GM20000 (cell line): Measurements from ENCODE around the gene WWC2.

ENCODE experiments used
- DNase-seq: peaks from one replicate; pipeline ENCODE4 v3.0.0; 2012; ENCODE audit warnings: low spot score
- TF ChIP-seq, protein P1 (sequence below): IDR thresholded peaks from 2 replicates; pipeline ENCODE4 v1.5.1; 2012; ENCODE audit warnings: mild to moderate bottlenecking, control low read depth; ENCODE audit errors: extremely low read depth, missing control alignments

Gene WWC2

DNA sequence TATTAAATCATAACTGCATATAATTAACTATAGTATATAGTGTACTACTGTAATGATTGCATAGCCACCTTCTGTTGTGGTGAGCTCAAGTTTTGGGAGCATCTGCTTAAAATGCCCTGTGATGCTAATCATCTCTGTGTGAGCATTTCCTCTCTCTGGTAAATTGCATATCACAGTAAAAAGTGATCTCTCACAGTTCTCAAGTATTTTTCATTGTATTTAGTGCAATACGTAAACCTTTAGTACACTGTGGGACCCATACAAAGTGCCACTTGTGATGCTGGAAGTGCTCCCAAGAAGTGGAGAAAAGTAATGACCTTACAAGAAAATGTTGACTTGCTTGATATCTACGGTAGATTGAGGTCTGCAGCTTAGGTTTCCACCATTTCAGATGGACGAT lies 82.0 kb downstream of the WWC2 start:
- DNase-seq, result no peak

DNA sequence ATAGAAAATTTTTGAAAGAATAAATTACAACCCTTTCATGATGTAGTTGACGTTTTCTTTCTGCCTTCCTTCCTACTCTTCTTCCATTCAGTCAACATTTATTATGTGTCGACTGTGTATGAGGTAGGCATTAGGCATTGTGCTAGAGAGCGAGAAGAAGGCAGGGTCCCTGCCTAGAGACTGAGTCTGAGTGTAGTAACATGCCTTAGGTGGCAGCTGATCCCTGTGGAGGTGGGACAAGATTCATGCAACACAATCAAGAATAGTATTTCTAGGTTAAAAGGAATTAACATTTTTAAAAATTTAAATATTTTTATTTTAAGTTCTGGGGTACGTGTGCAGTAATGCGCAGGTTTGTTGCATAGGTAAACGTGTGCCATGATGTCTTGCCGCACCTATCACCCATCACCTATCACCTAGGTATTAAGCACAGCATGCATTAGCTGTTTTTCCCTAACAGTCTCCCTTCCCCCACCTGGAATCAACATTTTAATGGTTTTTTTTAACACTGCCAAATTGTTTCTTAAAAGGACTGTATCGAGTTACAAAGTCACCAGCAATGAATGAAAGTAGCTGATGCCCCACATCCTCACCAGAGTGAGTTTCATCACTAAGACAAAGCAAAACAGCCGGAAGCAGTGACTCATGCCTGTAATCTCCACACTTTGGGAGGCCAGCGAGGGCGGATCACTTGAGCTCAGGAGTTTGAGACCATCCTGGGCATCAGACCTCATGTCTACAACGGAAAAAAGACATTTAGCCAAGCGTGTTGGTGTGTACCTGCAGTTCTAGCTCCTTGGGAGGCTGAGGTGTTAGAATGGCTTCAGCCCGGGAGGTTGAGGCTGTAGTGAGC lies 84.0 kb downstream of the WWC2 start:
- TF ChIP-seq, protein P1, sequence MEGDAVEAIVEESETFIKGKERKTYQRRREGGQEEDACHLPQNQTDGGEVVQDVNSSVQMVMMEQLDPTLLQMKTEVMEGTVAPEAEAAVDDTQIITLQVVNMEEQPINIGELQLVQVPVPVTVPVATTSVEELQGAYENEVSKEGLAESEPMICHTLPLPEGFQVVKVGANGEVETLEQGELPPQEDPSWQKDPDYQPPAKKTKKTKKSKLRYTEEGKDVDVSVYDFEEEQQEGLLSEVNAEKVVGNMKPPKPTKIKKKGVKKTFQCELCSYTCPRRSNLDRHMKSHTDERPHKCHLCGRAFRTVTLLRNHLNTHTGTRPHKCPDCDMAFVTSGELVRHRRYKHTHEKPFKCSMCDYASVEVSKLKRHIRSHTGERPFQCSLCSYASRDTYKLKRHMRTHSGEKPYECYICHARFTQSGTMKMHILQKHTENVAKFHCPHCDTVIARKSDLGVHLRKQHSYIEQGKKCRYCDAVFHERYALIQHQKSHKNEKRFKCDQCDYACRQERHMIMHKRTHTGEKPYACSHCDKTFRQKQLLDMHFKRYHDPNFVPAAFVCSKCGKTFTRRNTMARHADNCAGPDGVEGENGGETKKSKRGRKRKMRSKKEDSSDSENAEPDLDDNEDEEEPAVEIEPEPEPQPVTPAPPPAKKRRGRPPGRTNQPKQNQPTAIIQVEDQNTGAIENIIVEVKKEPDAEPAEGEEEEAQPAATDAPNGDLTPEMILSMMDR, result no peak
- no peak for DNase-seq

More for the DNA sequence above, 82.0 kb downstream of the WWC2 start:
- TF ChIP-seq, protein P1, result no peak

DNA sequence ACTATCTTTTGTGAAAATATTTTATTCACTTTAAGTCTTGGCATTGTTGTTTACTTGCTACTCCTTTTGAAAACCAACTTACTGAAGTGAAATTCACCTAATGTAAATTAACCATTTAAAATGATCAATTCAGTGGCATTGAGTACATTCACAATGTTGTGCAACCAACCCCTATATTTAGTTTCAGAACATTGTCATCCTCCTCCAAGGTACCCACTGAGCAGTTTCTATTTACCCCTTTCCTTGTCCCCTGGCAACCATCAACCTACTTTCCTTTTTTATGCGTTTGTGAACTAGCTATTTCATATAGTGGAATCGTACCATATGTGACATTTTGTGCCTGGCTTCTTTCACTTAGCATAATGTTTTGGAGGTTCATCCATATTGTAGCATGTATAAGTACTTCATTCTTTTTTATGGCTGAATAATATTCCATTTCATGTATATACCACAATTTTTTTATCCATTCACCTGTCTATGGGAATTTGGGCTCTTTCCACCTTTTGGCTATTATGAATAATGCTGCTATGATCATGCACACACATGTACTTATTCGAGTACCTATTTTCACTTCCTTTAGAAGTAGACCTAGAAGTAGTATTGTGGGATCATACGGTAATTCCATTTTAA lies 85.0 kb downstream of the WWC2 start:
- TF ChIP-seq, protein P1, result no peak

DNA sequence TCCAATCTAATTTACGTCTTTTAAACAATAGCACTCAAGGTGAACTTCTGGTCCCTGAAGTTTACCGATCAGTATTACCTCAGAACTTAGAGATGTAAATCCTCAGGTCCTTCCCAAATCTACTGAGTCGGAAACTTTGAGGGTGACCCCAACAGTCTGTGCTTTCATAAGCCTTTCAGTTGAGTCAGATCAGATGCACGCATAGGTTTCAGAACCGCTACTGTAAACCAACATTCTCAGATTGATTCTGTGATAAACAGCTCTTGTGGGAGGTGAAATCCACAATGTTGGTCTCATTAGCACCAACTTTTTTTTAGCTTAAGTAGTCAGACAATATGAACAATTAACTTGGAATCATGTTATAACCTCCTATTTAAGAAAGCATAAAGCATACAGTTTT lies 86.0 kb downstream of the WWC2 start:
- TF ChIP-seq, protein P1, result no peak
- DNase-seq, result no peak

More for the DNA sequence above, 85.0 kb downstream of the WWC2 start:
- no peak for DNase-seq

DNA sequence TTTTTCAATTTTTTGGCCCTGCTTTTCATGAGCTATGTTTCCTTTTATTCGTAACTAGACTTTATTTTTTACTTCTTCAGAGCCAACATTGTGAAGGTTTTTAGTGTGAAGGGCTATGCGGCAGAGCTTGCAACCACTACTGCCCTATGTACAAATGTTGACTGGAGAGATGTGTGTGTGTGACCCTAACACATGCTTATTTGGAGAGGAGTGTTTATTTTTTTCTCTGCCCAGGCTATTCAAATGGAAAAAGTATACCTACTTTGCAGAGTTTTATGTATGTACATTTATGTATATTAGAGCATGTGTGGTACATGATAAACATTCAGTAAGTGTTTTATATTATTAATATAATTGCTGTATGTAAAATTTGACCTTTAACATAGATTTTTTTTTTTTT lies 86.5 kb downstream of the WWC2 start:
- TF ChIP-seq, protein P1, result no peak
- DNase-seq, result no peak

DNA sequence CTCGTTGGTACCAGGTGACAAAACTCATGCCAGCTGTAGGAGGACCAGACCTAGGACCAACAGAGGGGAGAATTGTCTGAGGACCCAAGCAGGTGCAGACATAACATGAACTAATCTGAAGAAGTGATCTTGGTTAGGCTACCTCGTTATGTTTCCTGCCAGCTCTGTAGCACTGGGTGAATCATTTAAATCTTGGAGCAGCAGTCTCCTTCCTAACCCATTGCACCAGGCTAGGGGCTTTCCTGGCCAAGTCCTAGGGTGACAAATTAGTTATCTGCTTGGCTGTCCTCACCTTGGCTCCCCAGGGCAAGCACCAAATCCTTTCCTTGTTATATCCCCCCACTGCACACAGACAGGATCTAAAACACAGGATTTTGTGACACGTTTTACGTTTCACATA lies 87.8 kb downstream of the WWC2 start:
- DNase-seq, result no peak
- TF ChIP-seq, protein P1, result no peak

DNA sequence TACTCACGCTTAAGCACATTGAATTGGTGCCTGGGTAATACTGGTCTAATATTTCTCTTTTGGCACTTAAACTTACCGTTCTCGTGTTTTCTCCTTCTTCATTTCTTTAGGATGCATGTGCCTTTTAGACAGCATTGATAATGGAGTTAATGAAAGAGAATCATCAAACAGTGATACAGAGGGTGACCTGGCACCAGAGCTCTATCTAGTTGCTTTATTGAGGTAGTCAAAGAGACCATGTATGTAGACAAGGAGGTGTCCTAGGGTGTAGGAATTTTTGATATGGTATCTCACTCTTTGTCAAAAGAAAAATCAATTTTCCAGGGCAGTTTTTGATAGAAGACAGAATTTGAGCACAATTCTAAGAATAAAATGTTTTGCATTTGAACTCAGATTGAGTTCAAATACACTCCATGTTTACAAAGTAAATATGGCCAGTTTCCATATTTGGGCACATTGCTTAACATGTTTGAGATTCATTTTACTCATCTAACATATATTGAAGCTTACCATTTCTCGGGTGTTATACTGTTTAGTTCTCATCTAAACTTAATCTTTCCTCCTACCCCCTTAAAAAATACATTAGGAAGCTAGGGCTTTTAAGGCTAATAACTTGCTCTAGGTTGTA lies 92.0 kb downstream of the WWC2 start:
- TF ChIP-seq, protein P1, result no peak
- DNase-seq, result no peak
